A549 treated with Hydrocortisone at 1 μM for 4 hours (cell line): ENCODE measurements around the gene OR2D2. TPM values are rescaled to one million over a fixed set of nuclear protein-coding genes. Genes with fewer than 3 reads are reported as not detected.

Experiments used
- total RNA-seq: library from RNA; stranded (reverse); fragments of 200-300 nt; extraction: Qiagen RNA extraction; gene quantifications from 5 replicates; pipeline ENCODE4 v1.2.3, GENCODE V29; 2022

The OR2D2 gene, protein sequence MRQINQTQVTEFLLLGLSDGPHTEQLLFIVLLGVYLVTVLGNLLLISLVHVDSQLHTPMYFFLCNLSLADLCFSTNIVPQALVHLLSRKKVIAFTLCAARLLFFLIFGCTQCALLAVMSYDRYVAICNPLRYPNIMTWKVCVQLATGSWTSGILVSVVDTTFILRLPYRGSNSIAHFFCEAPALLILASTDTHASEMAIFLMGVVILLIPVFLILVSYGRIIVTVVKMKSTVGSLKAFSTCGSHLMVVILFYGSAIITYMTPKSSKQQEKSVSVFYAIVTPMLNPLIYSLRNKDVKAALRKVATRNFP
- not detected in 5 replicates for total RNA-seq

DNA sequence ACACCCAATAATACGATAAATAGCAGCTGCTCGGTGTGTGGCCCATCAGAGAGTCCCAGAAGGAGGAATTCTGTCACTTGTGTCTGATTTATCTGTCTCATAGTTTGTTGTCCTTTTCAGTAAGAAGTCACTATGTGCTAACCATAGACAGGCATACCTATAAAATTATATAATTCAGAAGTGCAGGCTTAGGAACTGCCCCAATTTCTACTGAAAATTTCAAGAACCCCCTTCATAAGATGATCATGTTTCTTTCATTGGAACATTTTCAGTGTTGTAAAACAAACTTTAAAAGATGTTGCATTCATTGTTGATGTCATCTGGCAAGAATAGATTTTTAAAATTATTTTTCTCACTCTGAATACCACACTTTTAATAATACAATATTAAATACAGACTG is at the start of gene OR2D2:
Gene OR2D2 (minus strand): TSS at position 101 of the 400 bp plus-strand sequence. CDS start 0 bp downstream, at position 101.

DNA sequence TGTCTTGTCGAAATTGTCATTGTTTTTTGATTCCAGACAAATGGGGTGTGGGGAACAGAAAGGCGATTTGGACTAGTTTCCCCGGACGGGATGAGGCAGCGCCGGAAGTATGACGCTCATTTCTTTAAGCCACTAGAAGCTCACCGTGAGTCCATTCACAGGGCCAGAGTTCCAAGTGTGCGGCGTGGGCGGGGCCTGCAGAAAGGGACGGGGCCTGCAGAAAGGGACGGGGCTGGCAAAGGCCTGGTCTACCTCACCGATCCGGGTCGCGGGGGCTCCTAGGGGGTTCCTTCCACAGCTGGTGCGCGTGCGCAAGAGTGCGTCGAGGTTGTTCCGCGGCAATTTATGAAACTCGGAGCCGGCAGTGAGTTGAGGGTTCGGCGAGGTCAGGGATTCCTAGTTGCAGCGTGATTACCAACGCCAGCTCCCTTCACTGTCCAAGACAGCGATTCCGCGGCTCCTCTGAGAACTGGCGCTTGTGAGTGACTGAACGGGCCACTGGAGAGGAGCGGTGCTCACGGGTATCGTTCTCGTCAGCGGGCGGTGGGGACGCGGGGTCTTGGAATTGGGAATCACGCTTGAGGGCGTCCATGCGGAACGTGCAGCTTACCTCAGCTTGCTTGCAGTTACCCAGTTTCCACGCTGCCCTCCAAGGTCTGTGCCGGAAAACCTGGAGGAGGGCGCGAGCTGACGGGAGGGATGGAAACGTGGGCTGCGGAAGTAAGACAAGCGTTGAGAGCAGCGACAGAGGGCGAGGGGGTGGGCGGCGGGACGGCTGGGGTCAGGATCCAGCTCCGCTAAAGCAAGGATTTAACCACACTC is 34.1 kb upstream of the OR2D2 start, which contains the start of gene ZNF215:
Gene ZNF215 (plus strand): TSS at position 219 of the 822 bp plus-strand sequence. CDS start 5,847 bp downstream, outside the sequence.

DNA sequence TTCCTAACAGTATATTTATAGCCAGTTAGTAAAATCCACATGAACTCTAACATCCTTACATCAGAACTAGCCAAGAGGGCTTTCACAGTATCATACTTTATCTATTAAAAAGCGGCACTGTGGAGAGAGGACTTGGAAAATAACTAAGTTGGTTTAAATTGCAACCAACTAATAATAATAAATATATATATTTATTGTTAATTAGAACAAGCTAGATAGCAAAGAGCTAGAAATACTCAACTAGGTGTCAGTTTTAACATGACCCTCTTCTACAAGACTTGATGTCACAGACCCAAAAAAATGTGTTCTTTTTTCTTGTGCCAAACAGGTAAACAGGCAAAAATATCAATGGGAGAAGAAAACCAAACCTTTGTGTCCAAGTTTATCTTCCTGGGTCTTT is 28.4 kb upstream of the OR2D2 start, which contains the start of gene OR2D3:
Gene OR2D3 (plus strand): TSS at position 301 of the 400 bp plus-strand sequence. CDS start 0 bp downstream, at position 301.

DNA sequence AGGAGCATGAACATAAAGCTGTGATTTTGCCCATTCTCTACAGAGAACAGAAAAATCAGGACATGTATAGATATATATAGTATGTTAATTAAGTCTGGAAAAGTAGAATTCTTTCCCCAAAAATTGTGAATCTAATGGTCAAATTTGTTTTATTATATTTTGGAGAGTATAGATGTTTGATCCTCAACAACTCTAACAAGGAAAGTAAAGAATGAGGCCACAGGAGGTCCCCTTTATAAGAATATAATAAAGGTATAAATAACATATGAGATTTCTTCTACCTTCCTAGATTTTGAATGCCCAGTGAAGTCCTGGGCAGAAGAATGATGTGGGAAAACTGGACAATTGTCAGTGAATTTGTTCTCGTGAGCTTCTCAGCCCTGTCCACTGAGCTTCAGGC is 16.0 kb downstream of the OR2D2 start, which contains the start of gene OR10A4:
Gene OR10A4 (plus strand): TSS at position 301 of the 400 bp plus-strand sequence. CDS start 23 bp downstream, at position 324.

DNA sequence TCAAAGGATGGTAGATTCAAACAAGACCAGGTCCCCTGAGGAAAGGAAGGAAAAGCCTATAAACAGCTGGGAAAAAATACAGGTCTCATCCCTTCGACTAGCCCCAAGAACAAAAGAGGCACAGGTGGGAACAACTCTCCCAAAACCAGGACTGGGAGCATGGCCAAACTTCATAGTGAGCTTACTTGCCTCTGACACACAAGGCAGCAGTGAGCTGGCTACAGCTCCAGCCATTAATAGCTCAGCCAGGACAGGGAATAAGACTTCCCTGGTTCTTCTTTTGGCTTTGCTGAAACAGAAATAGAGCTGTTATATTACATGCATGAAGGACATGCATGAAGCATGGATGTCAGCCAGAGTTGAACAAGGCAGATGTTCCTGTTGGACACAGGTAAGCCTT is 29.3 kb downstream of the OR2D2 start, which contains the start of gene OR10A2:
Gene OR10A2 (plus strand): TSS at position 97 of the 400 bp plus-strand sequence. CDS start 6,698 bp downstream, outside the sequence.

DNA sequence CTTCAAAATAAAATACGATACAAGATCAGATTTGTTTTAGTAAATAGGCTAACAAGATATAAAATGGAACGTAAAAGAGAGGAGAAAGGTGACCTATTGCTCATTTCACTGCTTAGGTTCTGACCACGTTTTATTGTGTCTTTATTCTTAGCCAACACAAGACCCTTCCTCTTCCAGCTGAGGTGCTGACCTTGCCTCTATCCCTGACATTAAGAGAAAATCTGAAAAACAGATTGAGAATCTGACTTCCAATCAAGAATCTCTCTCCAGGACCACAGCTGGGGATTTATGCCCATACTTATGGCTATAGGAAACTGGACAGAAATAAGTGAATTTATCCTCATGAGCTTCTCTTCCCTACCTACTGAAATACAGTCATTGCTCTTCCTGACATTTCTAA is 46.9 kb downstream of the OR2D2 start, which contains the start of gene OR10A5:
Gene OR10A5 (plus strand): TSS at position 301 of the 400 bp plus-strand sequence. CDS start 0 bp downstream, at position 301.

Other genes starting within 250 kb of the OR2D2 start
- 0.09 to 0.10 TPM (median 0.09 TPM) in 5 replicates for gene DCHS1, start 236.7 kb downstream of the OR2D2 start, total RNA-seq
- gene MRPL17, start 209.2 kb downstream of the OR2D2 start, total RNA-seq, result 80.2 to 104 TPM (median 93.9 TPM) in 5 replicates
- gene OR2AG2, start 120.5 kb downstream of the OR2D2 start, total RNA-seq, result 0.07 to 0.20 TPM in 2 of 5 replicates, not detected in the others
- gene OR2AG1, start 109.5 kb downstream of the OR2D2 start, total RNA-seq, result not detected in 5 replicates
- not detected in 5 replicates for gene OR6A2, start 92.8 kb downstream of the OR2D2 start, total RNA-seq
- gene OR10A5, start 46.8 kb downstream of the OR2D2 start, total RNA-seq, result not detected in 5 replicates
- not detected in 5 replicates for gene OR10A2, start 29.4 kb downstream of the OR2D2 start, total RNA-seq
- not detected in 5 replicates for gene OR10A4, start 15.9 kb downstream of the OR2D2 start, total RNA-seq
- not detected in 5 replicates for gene OR2D3, start 28.5 kb upstream of the OR2D2 start, total RNA-seq
- 0.78 to 1.0 TPM (median 0.85 TPM) in 5 replicates for gene ZNF215, start 33.9 kb upstream of the OR2D2 start, total RNA-seq
- gene ZNF214, start 127.8 kb upstream of the OR2D2 start, total RNA-seq, result 0.76 to 1.9 TPM (median 0.83 TPM) in 5 replicates
- gene NLRP14, start 128.0 kb upstream of the OR2D2 start, total RNA-seq, result not detected in 5 replicates
- gene RBMXL2, start 196.5 kb upstream of the OR2D2 start, total RNA-seq, result not detected in 5 replicates